AG08396 (cell line): ENCODE data around the gene TAX1BP3.

ENCODE experiments used
- DNase-seq: peaks from one replicate; pipeline ENCODE4 v3.0.0; 2012; ENCODE audit warnings: low spot score, mixed read lengths

The TAX1BP3 gene

GRCh38 chr17:3657874-3658783 lies 10.2 kb downstream of the TAX1BP3 start:
- no peak for DNase-seq

DNA sequence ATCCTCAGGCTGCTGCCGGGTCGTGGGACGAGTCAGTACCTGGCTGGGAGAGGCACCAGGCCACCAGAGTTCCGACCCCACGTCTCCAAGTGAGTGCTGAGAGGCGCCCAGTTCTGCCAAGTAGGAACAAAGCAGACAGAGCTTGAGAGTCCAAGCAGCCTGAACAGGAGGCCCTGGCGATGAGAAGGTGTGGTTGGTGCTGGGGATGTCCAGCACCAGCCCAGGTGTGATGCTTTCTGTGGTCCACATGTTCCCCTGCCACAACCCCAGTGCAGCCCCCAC lies 10.8 kb downstream of the TAX1BP3 start:
- no peak for DNase-seq

DNA sequence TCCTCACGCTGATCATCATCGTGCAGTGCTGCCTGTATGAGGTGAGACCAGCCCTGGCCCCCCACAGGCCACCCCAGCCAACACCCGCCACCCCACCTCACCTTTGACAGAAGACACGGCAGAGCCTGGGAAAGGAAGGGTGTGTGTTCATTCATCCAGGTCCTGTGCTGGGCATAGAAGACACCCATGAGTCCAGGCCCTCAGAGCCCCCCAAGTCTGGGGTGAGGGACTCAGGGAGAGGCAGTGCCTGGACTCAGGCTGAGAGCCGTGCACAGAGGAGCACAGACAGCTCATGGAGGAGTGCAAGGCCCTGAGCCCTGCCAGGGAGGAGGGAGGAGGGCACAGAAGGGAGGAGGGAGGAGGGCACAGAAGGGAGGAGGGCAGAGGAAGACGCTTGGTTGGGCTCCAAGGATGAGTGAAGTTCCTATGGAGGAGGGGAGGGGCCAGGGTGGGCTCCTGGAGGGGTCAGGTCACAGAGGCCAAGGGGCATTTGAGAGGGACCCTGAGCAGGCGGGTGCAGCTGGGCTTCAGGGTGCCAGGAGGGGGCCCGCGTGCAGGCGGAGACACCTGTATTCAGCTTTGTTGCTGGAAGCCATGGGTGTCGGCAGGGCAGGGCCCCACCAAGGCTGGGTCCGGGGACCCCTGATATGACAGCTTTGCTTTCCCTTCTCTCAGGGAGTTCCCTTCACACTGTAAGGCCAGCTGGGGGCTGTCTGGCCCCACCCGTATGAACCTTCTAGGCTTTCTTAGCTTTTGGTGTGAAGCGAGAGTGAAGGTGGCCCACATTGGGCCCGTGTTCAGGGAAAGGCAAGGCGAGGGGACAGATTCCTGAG lies 11.4 kb downstream of the TAX1BP3 start:
- DNase-seq: no peak

GRCh38 chr17:3656353-3656752 lies 12.0 kb downstream of the TAX1BP3 start:
- DNase-seq: no peak

DNA sequence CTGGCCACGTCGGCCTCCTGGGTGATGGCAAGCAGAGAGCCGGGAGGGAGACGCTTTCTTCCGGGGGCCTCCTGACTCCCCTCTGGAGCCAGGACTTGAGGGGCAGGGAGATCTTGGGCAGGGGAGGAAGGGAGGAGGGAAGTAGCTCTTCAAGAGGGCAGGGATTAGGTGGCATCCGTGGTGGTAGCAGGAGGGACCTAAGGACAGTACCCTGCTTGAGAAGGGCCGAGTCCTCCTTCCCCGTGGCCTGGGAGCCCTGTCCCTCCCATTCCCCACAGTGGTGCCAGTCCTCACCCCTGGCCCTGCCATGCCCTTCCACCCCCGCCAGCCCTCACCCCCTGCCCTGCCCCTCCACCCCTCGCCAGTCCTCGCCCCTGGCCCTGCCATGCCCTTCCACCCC lies 12.6 kb downstream of the TAX1BP3 start:
- DNase-seq: no peak

DNA sequence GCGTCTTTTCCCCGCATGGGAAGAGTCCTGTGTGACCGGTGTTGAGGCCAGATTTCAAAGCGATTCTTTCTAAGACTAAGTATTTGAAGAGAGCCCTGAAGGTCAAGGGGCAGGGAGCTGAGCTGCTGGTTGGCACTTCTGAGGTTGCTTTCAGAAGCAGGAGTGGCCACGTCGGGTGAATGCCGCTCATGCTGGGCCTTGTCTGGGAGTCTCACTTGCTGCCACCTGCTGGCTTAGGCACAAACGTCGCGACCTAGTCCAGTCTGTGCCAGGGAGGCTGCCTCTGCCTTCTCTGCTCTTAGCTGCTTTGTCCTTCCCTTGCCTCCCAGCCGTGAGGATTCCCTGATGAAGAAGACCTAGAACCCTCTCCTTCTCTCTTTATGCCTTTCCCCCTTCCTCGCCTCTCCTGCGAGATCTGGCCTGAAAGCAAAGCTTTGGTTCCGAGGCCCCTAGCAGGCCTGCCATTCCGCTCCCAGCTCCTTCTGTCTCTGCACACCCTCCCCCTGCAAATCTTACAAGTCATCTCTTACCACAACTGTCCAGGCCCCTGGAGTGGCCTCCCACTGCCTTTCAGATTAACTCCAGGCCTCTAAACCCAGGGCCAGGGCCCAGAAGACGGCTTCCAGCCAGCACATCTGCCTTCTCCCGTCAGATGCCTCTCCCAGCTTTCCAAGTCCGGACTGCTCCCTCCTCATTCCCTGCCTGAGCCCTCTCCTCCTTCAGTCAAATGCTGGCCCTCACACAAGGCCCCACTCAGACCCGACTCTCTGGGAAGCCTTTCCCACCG lies 20.4 kb downstream of the TAX1BP3 start:
- peak; percentile 67 for DNase-seq

GRCh38 chr17:3647251-3647650 lies 21.1 kb downstream of the TAX1BP3 start:
- no peak for DNase-seq

GRCh38 chr17:3645310-3645709 lies 23.1 kb downstream of the TAX1BP3 start:
- DNase-seq: no peak

GRCh38 chr17:3643889-3644349 lies 24.5 kb downstream of the TAX1BP3 start:
- DNase-seq: no peak

DNA sequence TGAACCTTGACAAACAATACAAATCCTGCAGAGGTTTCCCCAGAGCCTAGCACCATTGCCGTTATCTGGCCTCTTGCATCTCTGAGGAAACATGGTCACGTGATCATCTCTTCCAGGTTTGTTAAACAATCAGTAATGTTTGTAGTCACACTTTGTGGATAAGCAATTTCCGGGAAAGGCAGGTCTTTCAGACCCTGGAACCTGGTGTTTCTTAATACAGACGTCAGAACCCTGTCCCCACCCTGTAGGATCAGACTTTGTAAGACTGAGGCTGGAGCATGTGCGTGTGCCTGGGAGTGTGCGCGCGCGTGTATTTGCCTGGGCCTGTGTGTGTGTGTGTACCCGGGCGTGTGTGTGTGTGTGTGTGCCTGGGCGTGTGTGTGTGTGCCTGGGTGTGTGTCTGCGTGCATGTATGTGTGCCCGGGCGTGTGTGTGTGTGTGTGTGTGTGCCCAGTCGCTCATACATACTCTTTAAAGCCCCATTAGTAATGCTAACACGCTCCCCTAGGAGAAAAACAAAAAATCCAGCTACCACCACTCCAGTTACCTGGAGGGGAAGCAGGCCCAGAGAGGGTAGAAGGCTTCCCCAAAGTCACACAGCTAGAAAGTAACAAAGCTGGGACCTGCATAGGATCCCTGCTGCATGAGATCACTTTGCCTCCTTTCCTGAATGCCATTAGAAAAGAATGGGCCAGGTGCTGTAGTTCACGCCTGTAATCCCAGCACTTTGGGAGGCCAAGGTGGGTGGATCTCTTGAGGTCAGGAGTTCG lies 26.5 kb downstream of the TAX1BP3 start:
- no peak for DNase-seq

GRCh38 chr17:3641014-3641413 lies 27.4 kb downstream of the TAX1BP3 start:
- DNase-seq: no peak

DNA sequence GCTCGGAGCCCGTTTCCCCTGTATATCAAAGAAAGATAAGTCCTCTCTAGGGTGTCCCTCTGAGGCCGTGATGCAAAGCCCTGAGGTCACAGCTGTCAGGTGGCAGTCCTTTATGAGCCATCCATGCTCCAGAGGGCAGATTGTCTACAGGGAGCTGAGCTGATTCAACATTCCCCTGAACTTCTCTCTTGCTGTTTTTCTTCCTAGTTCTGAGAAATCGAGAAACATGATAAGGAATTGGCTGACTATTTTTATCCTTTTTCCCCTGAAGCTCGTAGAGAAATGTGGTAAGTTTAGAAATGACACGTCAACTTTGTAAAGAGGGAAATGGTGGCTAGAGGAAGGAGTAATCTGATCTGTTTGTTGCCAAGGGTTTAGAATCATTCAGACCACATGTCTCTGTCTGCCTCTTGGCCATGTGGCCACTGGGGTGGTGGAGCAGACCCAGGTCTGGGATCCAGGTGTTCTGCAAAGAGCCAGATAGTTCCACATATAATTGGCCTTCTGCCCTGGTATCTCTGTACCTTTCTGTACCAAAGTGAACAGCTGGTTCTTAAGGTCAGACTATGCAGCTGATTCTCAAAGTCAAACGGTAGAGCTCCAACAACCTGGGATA lies 28.3 kb downstream of the TAX1BP3 start:
- DNase-seq: no peak

DNA sequence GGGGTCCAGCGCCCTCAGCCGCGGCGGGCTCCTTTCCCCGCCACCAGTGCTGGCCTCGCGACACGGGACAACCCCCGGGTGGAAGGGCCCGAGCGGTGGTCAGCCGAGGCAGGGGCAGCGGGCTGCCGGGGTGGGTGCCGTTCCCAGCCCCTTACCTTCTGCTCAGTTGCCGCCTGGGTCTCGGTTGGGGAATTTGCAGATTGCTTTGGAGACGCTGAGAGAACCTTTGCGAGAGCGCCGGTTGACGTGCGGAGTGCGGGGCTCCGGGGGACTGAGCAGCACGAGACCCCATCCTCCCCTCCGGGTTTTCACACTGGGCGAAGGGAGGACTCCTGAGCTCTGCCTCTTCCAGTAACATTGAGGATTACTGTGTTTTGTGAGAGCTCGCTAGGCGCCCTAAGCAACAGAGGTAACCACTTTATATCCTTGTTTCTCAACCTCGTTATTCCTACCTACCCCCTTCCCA lies 31.4 kb downstream of the TAX1BP3 start:
- no peak for DNase-seq

DNA sequence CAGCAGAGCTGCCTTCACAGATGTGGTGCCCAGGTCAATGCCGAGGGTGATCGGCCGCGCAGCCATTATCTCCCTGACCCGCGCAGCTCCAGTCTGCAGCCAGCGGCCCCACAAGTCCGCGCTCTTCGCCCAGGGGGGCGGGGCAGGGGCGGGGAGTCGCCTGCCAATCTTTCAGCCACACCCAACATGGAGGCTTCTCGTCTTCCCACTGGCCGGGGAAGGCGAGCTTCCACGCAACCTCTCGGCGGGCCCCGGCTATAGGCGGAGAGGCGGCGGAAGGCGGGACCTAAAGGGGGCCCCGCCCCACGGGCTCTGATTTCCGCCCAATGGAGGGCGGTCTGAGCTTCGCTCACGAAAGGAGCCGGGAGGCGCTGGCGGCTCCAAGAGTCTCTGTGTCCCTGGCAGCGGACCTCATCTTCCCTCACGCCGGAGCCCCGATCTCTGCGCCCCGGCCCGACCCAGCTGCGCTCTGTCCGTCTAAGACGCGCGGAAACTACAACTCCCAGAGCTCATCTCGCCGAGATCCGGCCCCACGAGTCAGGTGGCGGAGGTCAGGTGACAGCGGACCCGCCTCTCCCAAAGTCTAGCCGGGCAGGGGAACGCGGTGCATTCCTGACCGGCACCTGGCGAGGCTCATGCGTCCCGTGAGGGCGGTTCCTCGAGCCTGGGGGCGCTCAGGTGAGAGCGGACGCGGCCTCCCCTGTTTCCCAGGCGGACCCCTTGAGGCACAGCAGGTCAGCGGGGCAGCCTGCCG lies 32.0 kb downstream of the TAX1BP3 start, which contains the start of the genes CTNS and SHPK:
CTNS (plus strand) TSS at position 607 of the 754 bp plus-strand sequence. CDS start 3,447 bp downstream, outside the sequence.
SHPK (minus strand) TSS at position 97 of the 754 bp plus-strand sequence; CDS start at position 66, 31 bp downstream.
- peak; percentile 99 for DNase-seq

DNA sequence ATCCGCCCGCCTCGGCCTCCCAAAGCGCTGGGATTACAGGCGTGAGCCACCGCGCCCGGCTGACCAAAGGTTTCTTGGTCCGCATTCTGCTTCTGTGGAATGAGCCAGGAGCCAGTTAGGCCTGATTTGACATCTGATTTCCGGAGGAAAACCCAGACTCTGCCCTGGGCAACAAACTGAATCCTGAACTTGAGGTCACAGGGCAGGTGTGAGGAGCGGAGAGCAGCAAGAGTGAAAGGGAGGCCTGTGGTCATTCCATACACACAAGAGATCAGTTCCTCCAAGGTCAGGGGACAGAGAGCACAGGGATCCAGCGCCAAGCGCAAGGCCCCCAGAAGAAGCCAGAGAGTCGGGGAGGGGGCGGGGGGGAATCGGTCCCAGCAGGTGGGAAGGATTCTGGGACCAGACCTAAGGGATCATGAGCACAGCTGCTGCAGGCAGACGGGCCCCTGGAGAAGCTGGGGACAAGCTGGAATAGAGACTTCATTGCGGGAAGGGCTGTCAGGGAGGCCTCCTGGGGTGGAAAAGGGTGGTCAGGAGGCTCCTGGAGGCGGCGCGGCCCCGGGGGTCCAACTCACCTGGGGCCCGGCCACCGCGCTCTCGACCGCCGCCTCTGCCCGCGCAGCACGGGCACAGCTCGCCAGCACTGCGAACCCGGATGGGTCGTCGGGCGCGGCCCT lies 32.8 kb downstream of the TAX1BP3 start:
- no peak for DNase-seq

DNA sequence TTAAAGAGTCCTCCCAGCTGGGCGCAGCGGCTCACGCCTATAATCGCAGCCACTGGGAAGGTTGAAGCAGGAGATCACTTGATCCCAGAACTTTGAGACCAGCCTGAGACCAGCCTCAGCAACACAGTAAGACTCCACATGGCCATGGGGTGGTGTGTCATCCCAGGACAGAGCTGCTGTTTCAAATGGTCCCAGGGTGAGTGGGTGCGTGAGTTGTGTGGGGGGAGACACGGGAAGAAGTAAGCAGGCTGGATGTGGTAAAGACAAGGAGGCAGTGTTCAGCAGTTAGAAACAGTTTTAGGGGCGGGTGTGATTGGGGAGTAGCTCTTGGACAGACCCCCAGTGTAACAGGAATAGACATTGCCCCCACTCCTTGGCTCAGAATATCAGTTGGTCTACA lies 36.1 kb downstream of the TAX1BP3 start:
- no peak for DNase-seq

DNA sequence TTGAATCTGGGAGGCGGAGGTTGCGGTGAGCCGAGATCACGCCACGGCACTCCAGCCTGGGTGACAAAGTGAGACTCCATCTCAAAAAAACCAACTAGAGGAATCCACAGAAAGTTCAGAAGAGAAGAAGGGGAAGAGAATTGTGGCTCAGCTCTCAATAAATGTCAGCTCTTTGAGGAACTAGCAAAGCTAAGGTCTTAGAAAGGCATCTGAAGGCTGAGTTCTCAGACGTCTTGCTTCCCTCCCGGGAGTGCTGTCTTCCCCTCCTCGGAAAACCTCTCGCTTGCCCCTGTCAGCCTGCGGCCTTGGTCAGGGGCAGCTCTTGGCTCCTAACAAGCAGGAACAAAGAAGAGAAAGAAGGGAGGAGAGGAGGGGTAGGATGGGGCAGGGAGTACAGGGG lies 37.6 kb downstream of the TAX1BP3 start:
- no peak for DNase-seq

GRCh38 chr17:3627769-3628167 lies 40.6 kb downstream of the TAX1BP3 start:
- no peak for DNase-seq
